PC-9 (cell line): ENCODE measurements around the gene TFAP2A. TPM values are rescaled to one million over a fixed set of nuclear protein-coding genes. Genes with fewer than 3 reads are reported as not detected.

Source experiments
- BruUV-seq: library from RNA; stranded (reverse); fragments of 400-500 nt; replicated peaks from 2 replicates; lab custom pipeline; 2021; lab: Mats Ljungman, UMichigan
- CTCF ChIA-PET: fragments of 300-600 bp; sonication (Branson Sonifier 250); formaldehyde crosslinking; loops from one replicate; lab custom pipeline; 2022; ENCODE audit warnings: antibody characterized with exemption; lab: Charles Lee
- POLR2A ChIA-PET: fragments of 300-600 bp; sonication (Branson Sonifier 250); formaldehyde crosslinking; loops from one replicate; lab custom pipeline; 2022; ENCODE audit warnings: antibody characterized with exemption; ENCODE audit not compliant: unreplicated experiment; lab: Charles Lee
- DNase-seq, 2 experiments: peaks; one replicate each; pipeline versions ENCODE4 v3.0.0 to v3.0.0-alpha.2; 2015 to 2022; ENCODE audit warnings: mixed read lengths in 1 of 2
- H2AFZ ChIP-seq: fragments of 200-600 bp; sonication (generic); 2 replicates; pipeline ENCODE4 v1.8.1; 2017; ENCODE audit warnings: antibody characterized with exemption
- H3F3A ChIP-seq: fragments of 200-600 bp; sonication (generic); 2 replicates; pipeline ENCODE4 v1.8.1; 2017; ENCODE audit warnings: antibody characterized with exemption, mild to moderate bottlenecking, low read depth; ENCODE audit not compliant: insufficient read depth
- H3K27ac ChIP-seq: fragments of 200-600 bp; sonication (generic); 2 replicates; pipeline ENCODE4 v1.6.1; 2016; ENCODE audit warnings: mixed run types
- H3K27me3 ChIP-seq: fragments of 200-600 bp; sonication (generic); 2 replicates; pipeline ENCODE4 v1.6.1; 2016; ENCODE audit warnings: low read depth, mixed run types; ENCODE audit not compliant: insufficient read depth
- H3K36me3 ChIP-seq: fragments of 200-600 bp; sonication (generic); 2 replicates; pipeline ENCODE4 v1.6.1; 2016; ENCODE audit warnings: low read depth, mixed run types
- H3K4me1 ChIP-seq: fragments of 200-600 bp; sonication (generic); replicated peaks from 2 replicates; pipeline ENCODE4 v1.6.1; 2016; ENCODE audit warnings: mixed run types; ENCODE audit not compliant: insufficient read depth
- H3K4me2 ChIP-seq: fragments of 200-600 bp; sonication (generic); 2 replicates; pipeline ENCODE4 v1.6.1; 2017; ENCODE audit warnings: mixed run types
- H3K4me3 ChIP-seq: fragments of 200-600 bp; sonication (generic); 2 replicates; pipeline ENCODE4 v1.6.1; 2016; ENCODE audit warnings: mixed run types
- H3K79me2 ChIP-seq: fragments of 200-600 bp; sonication (generic); 2 replicates; pipeline ENCODE4 v1.6.1; 2017; ENCODE audit warnings: low read depth, mixed run types
- H3K9me2 ChIP-seq: fragments of 200-600 bp; sonication (generic); 2 replicates; pipeline ENCODE4 v1.8.1; 2017; ENCODE audit warnings: mild to moderate bottlenecking; ENCODE audit not compliant: insufficient read depth
- H3K9me3 ChIP-seq: fragments of 200-600 bp; sonication (generic); 2 replicates; pipeline ENCODE4 v1.8.1; 2016; ENCODE audit warnings: low read depth; ENCODE audit not compliant: insufficient read depth
- H4K20me1 ChIP-seq: fragments of 200-600 bp; sonication (generic); 2 replicates; pipeline ENCODE4 v1.8.1; 2017; ENCODE audit not compliant: insufficient read depth
- EZH2 ChIP-seq: fragments of 200-600 bp; sonication (generic); IDR thresholded peaks from 2 replicates; pipeline ENCODE4 v1.8.0; 2017; ENCODE audit warnings: antibody characterized with exemption, low read depth
- intact Hi-C: fragments of 100-400 bp; cut with micrococcal nuclease; formaldehyde crosslinking; loops from one replicate; pipeline ENCODE4 v1.10.0; 2022; ENCODE audit not compliant: unreplicated experiment
- total RNA-seq: library from RNA; stranded (reverse); gene quantifications from 2 replicates; pipeline ENCODE4 v1.2.3, GENCODE V29; 2021
- TF ChIP-seq, protein P1 (sequence below): fragments of 200-600 bp; sonication (generic); conservative IDR thresholded peaks from 2 replicates; pipeline ENCODE4 v1.6.1; 2017; ENCODE audit warnings: mixed run types, antibody characterized with exemption, mild to moderate bottlenecking, moderate library complexity

TFAP2A gene
- total RNA-seq, 1 experiment from 2014 or later: 43.8 TPM

- no peaks in the 10 kb centered on the region for H3K9me2 ChIP-seq
- H3K4me1 ChIP-seq: peaks cover 19% of the 10 kb centered on the region
- H3K4me3 ChIP-seq: no peak overlapping the region
- H3K79me2 ChIP-seq: no peaks in the 10 kb centered on the region
- H3K27me3 ChIP-seq: no peaks in the 10 kb centered on the region
- intact Hi-C loops: loop anchor here (1.0 kb wide), 1 partner anchor 11 kb away; no protein-coding TSS in a partner anchor
- CTCF ChIA-PET: interaction anchor here (0.6 kb wide), 1 partner anchor 28 kb away, joined by 3 read pairs; no protein-coding TSS in a partner anchor
- H3K4me2 ChIP-seq: peak overlapping the region; percentile 53
- TF ChIP-seq, protein P1, sequence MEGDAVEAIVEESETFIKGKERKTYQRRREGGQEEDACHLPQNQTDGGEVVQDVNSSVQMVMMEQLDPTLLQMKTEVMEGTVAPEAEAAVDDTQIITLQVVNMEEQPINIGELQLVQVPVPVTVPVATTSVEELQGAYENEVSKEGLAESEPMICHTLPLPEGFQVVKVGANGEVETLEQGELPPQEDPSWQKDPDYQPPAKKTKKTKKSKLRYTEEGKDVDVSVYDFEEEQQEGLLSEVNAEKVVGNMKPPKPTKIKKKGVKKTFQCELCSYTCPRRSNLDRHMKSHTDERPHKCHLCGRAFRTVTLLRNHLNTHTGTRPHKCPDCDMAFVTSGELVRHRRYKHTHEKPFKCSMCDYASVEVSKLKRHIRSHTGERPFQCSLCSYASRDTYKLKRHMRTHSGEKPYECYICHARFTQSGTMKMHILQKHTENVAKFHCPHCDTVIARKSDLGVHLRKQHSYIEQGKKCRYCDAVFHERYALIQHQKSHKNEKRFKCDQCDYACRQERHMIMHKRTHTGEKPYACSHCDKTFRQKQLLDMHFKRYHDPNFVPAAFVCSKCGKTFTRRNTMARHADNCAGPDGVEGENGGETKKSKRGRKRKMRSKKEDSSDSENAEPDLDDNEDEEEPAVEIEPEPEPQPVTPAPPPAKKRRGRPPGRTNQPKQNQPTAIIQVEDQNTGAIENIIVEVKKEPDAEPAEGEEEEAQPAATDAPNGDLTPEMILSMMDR: no peak
- no peaks in the 10 kb centered on the region for H4K20me1 ChIP-seq
- no peak overlapping the region for H2AFZ ChIP-seq
- no peaks in the 10 kb centered on the region for H3K36me3 ChIP-seq
- DNase-seq: no peak
- BruUV-seq: no TSS peak
- POLR2A ChIA-PET: no interaction called here
- H3K27ac ChIP-seq: peak overlapping the region; percentile 78
- no peaks in the 10 kb centered on the region for H3K9me3 ChIP-seq
- H3F3A ChIP-seq: no peaks in the 10 kb centered on the region
Measured at GRCh38 chr6:10463040-10463439, 48.2 kb upstream of the TFAP2A start.

DNA sequence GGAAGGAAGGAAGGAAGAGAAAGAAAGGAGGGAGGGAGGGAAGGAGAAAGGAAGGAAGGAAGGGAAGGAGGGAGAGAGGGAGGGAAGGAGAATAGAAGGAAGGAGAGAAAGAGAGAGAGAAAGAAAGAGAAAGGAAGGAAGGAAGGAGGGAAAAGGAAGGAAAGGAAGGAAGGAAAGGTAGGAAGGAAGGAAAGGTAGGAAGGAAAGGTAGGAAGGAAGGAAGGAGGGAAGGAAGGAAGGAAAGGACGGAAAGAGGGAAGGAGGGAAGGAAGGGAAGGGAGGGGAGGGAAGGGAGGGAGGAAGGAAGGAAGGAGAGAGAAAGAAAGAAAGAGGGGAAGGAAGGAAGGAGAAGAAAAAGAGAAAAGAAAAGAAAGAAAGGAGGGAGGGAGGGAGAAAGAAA, 47.0 kb upstream of the TFAP2A start:
- no peaks in the 10 kb centered on the region for H3K9me3 ChIP-seq
- no peaks in the 10 kb centered on the region for H3K79me2 ChIP-seq
- TF ChIP-seq, protein P1: no peak
- no peak overlapping the region for H3K4me3 ChIP-seq
- H2AFZ ChIP-seq: no peak overlapping the region
- intact Hi-C loops: no loop called here
- no peaks in the 10 kb centered on the region for H3F3A ChIP-seq
- H3K4me1 ChIP-seq: peaks cover 19% of the 10 kb centered on the region
- H3K27me3 ChIP-seq: no peaks in the 10 kb centered on the region
- no TSS peak for BruUV-seq
- H3K4me2 ChIP-seq: no peak overlapping the region
- ChIA-PET POLR2A (interaction anchor here (0.7 kb wide), 1 partner anchor 21 kb away, joined by 3 read pairs; no protein-coding TSS in a partner anchor), CTCF (no interaction called here)
- H3K36me3 ChIP-seq: no peaks in the 10 kb centered on the region
- no peaks in the 10 kb centered on the region for H3K9me2 ChIP-seq
- H4K20me1 ChIP-seq: no peaks in the 10 kb centered on the region
- no peak overlapping the region for H3K27ac ChIP-seq
- no peak for DNase-seq

GRCh38 chr6:10460096-10460495, 45.2 kb upstream of the TFAP2A start:
- no TSS peak for BruUV-seq
- Histone ChIP-seq H3K4me1 (peaks cover 19% of the 10 kb centered on the region), H3K9me3 (no peaks in the 10 kb centered on the region), H4K20me1 (no peaks in the 10 kb centered on the region), H2AFZ (no peak overlapping the region), H3K4me2 (no peak overlapping the region), H3K9me2 (no peaks in the 10 kb centered on the region), H3K27me3 (no peaks in the 10 kb centered on the region), H3F3A (no peaks in the 10 kb centered on the region), H3K36me3 (no peaks in the 10 kb centered on the region), H3K27ac (no peak overlapping the region), H3K79me2 (no peaks in the 10 kb centered on the region), H3K4me3 (no peak overlapping the region)
- ChIA-PET POLR2A (no interaction called here), CTCF (no interaction called here)
- intact Hi-C loops: no loop called here
- DNase-seq: no peak
- no peak for TF ChIP-seq EZH2

DNA sequence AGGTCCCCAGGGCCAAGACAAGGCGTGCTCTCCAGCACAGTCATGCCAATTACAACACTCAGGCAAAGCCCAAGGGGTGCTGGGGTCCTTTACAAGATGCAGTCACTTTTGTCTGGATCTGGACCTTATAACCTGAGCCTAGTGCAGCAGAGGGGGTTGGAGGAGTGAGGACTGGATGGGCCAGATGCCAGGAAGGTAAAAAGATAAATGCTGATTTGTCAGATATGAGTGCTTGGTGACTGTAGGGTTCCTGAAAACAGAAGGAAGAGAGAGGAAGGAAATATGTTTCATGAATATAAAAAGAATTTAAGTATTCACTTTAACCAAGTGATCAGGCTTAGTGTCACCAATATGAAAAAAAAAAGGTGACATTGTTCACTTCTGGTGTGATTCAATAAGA, 43.4 kb upstream of the TFAP2A start:
- no peak for DNase-seq
- intact Hi-C loops: no loop called here
- Histone ChIP-seq H3K4me2 (no peak overlapping the region), H3F3A (no peaks in the 10 kb centered on the region), H3K27ac (no peak overlapping the region), H3K9me3 (no peaks in the 10 kb centered on the region), H4K20me1 (no peaks in the 10 kb centered on the region), H3K79me2 (no peaks in the 10 kb centered on the region), H3K9me2 (no peaks in the 10 kb centered on the region), H3K36me3 (no peaks in the 10 kb centered on the region), H3K27me3 (no peaks in the 10 kb centered on the region), H2AFZ (no peak overlapping the region), H3K4me3 (no peak overlapping the region), H3K4me1 (peaks cover 12% of the 10 kb centered on the region)
- POLR2A ChIA-PET: interaction anchor here (0.7 kb wide), 1 partner anchor 45 kb away, joined by 9 read pairs; no protein-coding TSS in a partner anchor
- no TSS peak for BruUV-seq
- no peak for TF ChIP-seq EZH2
- TF ChIP-seq, protein P1: no peak
- CTCF ChIA-PET: no interaction called here
